ENCODE results near the gene MBTPS2.
A peak's percentile ranks its signal among the peaks of the same experiment; 100 is the strongest.
"Not testable (repeated sequence)": the region's sequence is repeated elsewhere in the genome, so short reads cannot be mapped to it uniquely, and the experiment has no call there.

Gene MBTPS2

GRCh38 chrX:21839334-21840192 is at the start of gene MBTPS2:
TSS of gene MBTPS2 (plus strand) at chrX:21839617. CDS start at chrX:21839735, 118 bp downstream.
- DNase-seq: peak; percentile 86

- DNase-seq: peak; percentile 64
Measured at GRCh38 chrX:21798677-21799219, 40.7 kb upstream of the MBTPS2 start.

- DNase-seq: no peak
Measured at GRCh38 chrX:21799767-21800166, 39.6 kb upstream of the MBTPS2 start.

GRCh38 chrX:21800344-21800770 is 39.1 kb upstream of the MBTPS2 start:
- no peak for DNase-seq

DNA sequence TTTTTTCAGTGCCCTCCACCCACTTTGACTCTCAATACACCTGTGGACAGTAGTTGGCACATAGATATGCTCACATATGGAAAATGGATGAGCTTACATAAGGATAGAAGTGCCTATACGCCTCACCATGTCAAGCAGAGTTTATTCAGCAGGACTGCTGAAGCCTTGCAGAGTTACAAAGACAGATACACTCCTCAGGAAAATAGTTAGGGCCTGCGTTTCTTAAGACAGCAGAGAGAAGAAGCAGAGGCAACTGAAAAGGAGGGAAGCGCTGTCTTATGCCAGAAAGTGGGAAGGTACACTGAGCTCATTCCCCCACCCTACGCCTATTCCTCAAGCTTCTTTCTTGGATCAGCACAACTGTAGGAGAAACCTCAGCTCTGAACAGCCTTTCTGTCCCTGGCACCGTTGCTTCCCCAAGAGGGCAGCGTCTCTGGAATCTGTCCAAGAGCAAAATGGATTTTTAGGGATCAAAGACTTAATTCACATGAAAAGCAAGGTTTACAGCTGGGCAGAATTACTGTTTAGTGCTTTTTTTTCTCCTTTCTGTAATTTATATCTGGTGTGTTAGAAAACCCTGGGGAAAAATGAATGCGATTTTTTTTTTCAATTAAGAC is 37.3 kb upstream of the MBTPS2 start:
- no peak for DNase-seq

DNA sequence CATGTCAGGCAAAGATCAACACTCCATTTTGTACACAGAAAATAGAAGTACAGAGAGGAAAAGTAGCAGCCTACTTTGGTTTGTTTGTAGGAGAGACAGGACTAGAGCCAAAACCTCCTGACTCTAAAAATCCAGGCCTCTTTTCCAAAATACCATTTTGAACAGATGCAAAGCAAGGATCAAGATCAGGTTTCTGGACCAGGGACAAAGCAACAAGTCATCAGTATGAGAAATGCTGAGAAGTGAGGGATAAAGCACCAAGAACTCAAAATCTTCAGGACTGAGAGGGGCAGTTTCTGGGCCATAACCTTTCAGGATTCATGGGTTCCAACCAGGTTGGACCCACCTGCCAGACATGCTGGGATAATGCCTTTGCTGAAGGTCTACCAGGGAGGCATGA is 36.6 kb upstream of the MBTPS2 start:
- DNase-seq: no peak

DNA sequence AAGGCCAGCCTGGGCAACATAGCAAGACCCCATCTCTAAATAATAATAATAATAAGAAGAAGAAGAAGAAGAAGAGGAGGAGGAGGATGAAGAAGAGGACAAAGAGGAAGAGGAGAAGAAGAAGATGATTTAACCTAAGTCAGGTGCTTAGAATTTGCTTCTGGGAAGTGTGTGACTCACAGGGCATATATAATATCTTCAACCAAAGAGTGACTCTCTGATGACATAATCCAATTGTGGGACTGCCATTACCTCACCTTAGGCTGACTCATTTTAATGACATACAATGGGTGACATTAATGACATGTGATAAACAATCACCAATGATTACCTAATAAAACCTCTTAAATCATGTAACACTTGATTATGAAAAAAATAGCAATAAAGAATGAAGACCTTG is 32.7 kb upstream of the MBTPS2 start:
- DNase-seq: no peak

GRCh38 chrX:21811832-21812231 is 27.6 kb upstream of the MBTPS2 start:
- DNase-seq: no peak

DNA sequence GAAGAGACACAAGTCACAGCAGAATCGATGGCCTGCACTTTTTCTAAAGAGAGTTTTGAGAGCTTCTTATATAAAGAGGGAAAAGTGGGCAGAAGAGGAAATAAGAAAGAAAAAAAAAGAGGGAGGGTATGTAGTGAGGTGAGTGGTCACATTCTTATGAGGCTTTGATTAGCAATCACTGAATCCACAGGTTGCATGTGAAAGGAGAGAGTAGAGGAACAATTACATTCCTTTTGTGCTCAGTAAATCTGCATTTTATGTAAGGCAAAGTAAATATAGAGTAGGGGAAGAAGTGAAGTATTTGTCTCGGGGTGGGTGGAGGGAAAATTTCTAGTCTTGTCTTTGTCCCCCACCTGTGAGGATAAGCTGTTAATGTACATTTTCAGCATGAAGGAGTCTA is 26.8 kb upstream of the MBTPS2 start:
- DNase-seq: no peak

DNA sequence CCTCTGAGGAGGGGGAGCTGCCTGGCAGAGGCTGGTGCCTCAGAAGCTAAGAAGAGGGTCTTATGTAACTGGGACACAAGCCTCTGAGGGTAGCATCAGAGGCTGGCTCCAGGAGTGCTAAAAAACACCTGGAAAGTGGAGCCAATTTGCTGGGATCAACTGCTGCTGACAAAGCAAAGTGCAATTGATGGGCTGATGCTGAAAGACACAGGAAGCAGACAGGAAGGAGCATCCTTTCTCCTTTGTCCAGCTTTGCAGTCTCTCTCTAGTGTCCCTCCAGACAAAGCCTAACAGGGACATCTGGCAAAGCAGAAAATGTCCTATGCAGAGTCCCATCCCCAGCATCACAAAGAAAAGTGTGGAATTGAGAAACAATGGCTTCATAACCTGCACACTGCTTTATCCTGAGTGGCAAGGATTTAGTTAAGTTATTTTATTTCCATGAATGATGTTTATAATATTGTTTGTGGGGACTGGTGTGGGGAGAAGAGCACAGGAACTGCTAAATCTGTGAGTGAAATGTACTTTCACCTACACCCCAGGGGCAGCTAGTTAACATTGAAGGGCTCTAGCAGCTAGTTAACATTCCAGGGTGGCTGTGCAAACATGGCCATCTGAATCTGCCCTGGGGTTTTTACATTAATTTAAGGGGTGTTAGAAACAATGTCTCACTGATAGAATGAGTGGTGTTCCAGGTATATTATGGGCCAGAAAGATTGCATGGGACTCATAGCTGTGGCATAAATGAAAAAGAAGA is 25.6 kb upstream of the MBTPS2 start:
- no peak for DNase-seq

- DNase-seq: no peak
Measured at GRCh38 chrX:21816136-21816535, 23.3 kb upstream of the MBTPS2 start.

- DNase-seq: not testable (repeated sequence)
Measured at GRCh38 chrX:21820170-21820569, 19.2 kb upstream of the MBTPS2 start.

- no peak for DNase-seq
Measured at GRCh38 chrX:21821875-21822274, 17.5 kb upstream of the MBTPS2 start.

DNA sequence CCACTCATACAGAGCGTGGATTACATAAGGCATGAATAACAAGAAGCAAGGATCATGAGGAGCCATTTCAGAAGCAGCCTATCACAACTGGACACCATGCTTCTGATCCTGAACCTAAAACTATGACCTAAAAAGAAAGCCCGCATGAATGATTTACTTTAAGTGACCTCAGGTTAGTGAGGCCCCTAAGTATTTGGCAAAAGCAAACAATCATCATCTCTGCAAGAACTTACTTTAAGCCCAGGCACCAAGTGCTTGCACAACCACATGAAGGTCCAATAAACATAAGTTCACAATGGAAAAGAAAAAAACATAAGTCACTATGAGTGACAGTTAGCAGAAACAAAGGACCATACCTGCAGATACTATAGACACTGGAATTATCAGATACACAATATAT is 7.9 kb upstream of the MBTPS2 start:
- DNase-seq: no peak

DNA sequence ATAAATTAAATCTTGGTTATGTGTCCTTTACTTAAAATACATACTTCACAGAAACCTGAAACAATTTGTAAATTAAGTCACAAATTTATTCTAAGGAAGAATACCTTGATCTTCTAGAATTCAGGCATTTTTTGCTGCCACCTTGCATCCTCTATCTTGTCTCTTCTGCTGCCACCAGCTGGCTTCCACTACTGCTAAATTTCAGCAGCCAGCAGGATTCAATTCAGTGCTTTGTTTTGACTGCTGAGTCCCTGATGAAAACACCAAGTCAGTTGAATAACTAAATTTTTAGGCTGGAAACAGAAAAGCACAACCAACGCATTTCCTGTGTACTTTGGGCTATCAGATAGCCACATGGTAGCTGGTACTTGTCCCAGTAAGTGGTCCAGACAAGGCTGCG is 2.4 kb upstream of the MBTPS2 start:
- DNase-seq: no peak

DNA sequence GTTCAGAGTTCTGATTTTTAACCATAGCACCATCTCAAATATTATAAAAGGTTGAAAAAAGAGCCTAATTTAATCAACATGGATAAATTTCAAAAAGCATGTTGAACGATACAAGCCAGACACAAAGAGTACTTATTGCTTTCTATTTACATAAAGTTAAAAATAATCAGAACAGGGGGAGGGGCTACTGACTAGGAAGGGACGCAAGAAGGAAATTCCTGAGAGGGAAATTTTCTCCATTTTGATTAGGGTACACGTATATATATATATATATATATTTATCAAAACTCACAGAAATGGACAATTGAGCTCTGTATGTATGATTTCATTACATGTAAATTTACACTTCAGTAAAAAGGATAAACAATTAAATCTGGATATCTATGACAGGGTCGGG is 482 bp upstream of the MBTPS2 start:
- DNase-seq: no peak

DNA sequence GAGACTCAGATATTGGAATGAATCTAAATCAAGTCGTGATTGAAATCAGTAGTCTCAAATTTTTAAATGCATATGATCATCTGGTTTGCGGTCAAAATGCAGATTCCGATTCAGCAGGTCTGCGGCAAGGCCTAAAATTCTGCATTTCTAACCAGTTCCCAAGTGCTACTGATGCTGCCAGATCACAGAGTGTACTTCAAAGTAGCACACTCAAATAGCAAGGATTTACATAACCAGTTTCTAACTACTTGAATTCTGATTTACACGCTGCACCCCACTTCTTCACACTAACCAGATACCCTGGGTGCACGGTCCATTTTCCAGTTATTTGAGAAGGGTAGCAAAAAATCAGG is 752 bp downstream of the MBTPS2 start:
- DNase-seq: no peak

GRCh38 chrX:21843179-21843578 is 3.8 kb downstream of the MBTPS2 start:
- DNase-seq: no peak

DNA sequence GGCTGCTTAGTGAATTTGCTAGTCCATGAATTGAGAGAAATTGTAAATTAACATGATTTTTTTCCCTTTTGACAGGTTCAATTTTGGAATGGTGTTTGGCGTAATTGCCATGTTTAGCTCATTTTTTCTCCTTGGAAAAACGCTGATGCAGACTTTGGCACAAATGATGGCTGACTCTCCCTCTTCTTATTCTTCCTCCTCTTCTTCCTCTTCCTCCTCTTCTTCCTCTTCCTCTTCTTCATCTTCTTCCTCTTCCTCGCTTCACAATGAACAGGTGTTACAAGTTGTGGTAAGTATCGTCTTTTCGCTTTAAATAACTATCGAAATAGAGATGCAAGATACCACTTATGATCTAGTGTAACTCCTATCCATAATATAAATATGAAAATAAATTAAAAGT is 5.7 kb downstream of the MBTPS2 start:
- no peak for DNase-seq

DNA sequence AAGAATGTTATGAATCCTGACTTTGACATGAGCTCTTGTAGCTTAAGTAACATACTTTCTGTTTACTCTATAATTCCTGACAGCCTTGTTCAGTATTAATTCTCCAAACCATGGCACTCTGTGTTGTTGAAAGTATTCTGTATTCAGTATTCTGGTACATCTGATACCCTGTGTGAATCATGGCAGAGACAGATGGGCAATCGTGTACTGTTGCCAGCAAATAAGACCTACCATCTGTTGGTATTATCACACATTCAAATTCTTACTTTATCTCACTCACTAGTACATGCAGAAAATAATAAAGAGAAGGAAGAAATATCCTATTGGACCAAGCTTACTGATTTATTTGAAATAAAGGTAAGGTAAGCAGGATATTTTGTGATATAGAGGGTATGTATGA is 7.9 kb downstream of the MBTPS2 start:
- DNase-seq: no peak

DNA sequence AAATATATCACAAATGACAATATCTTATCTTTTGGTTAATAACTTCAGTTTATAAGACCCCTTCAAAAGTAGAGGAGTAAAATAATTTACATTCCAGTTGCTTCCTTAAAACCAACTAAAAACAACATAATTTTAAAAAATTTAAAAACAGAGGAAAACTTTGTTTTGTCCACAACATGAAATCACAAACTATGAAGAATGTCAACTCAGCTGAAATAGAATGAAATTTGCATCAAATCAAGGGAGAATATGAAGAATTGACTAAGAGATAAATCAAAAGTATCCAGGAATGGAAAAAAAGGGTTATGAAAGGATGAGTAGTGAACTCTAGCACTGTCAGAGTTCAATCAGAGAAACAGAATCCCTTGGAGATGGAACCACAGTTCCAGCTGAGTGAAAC is 14.2 kb downstream of the MBTPS2 start:
- DNase-seq: no peak

GRCh38 chrX:21855937-21856415 is 16.6 kb downstream of the MBTPS2 start, which contains the start of gene YY2:
TSS of gene YY2 (plus strand) at chrX:21855987. CDS start at chrX:21856485, 498 bp downstream.
- no peak for DNase-seq

GRCh38 chrX:21856504-21856903 is 17.1 kb downstream of the MBTPS2 start:
- DNase-seq: no peak

Data from NCI-H1092 (cell line).